Natural killer cell (primary cell): ENCODE results near the gene CDH19. TPM values are rescaled to one million over a fixed set of nuclear protein-coding genes. Genes with fewer than 3 reads are reported as not detected.

Experiments
- ATAC-seq, 3 donors: fragments of 150-1000 bp in 2 of 3; fragments of 200-7000 bp in 1 of 3; cut with Tn5 transposase; 1 replicate in 1 of 3; 2 replicates in 2 of 3; pipeline ENCODE4 v1.10.0; 2021; ENCODE audit warnings: mild to moderate bottlenecking in 2 of 3, moderate library complexity in 2 of 3
- DNase-seq, 2 donors: peaks; one replicate each; pipeline versions ENCODE4 v3.0.0 to v3.0.0-alpha.2; 2013 to 2021; ENCODE audit warnings: mixed read lengths in 1 of 2
- H3K27ac ChIP-seq: one replicate; pipeline ENCODE4 v1.5.1; 2013; ENCODE audit warnings: mild to moderate bottlenecking, low read length
- H3K27me3 ChIP-seq: one replicate; pipeline ENCODE4 v1.6.1; 2013; ENCODE audit warnings: low read length; ENCODE audit not compliant: control insufficient read depth, insufficient read depth
- H3K36me3 ChIP-seq: one replicate; pipeline ENCODE4 v1.6.1; 2013; ENCODE audit warnings: low read length; ENCODE audit not compliant: control insufficient read depth, insufficient read depth
- H3K4me1 ChIP-seq: one replicate; pipeline ENCODE4 v1.6.1; 2013; ENCODE audit warnings: low read length; ENCODE audit not compliant: control insufficient read depth, insufficient read depth
- H3K4me3 ChIP-seq: one replicate; pipeline ENCODE4 v1.5.1; 2013; ENCODE audit warnings: low read length
- H3K9me3 ChIP-seq: one replicate; pipeline ENCODE4 v1.6.1; 2013; ENCODE audit warnings: low read length; ENCODE audit not compliant: control insufficient read depth, insufficient read depth
- H3K27ac Mint-ChIP-seq, 2 donors: one replicate each; pipeline ENCODE4 v1.8.0; 2022; ENCODE audit warnings: mild to moderate bottlenecking in 2 of 2, mixed read lengths in 2 of 2, moderate library complexity in 1 of 2
- H3K27me3 Mint-ChIP-seq, 2 donors: one replicate each; pipeline ENCODE4 v1.8.0; 2022; ENCODE audit warnings: low read depth in 2 of 2, mixed read lengths in 2 of 2
- H3K36me3 Mint-ChIP-seq: one replicate; pipeline ENCODE4 v1.8.0; 2022; ENCODE audit warnings: mixed read lengths
- H3K4me1 Mint-ChIP-seq, 2 donors: one replicate each; pipeline ENCODE4 v1.8.0; 2022; ENCODE audit warnings: mixed read lengths in 2 of 2
- H3K4me3 Mint-ChIP-seq: one replicate; pipeline ENCODE4 v1.8.0; 2022; ENCODE audit warnings: mild to moderate bottlenecking, moderate library complexity, mixed read lengths
- H3K9me3 Mint-ChIP-seq, 2 donors: one replicate each; pipeline ENCODE4 v1.8.0; 2022; ENCODE audit warnings: mixed read lengths in 2 of 2
- WGBS: methylation state at CpG from one replicate; pipeline ENCODE4 v1.1.7; 2013; ENCODE audit warnings: missing lambda C conversion rate; ENCODE audit not compliant: insufficient coverage; 5-methylcytosine and 5-hydroxymethylcytosine counted together
- intact Hi-C: fragments of 100-400 bp; cut with micrococcal nuclease; formaldehyde crosslinking; loops from one replicate; pipeline ENCODE4 v1.14.2; 2022
- total RNA-seq, 4 donors: library from RNA; stranded (reverse); fragments of 120-200 nt in 1 of 4; gene quantifications; one replicate each; pipeline versions ENCODE4 v1.2.3 to v1.2.4, GENCODE V29; 2013 to 2022
- TF ChIP-seq, protein P1 (sequence below): fragments of 200-600 bp; IDR thresholded peaks from one replicate; pipeline ENCODE4 v1.8.0; 2022; ENCODE audit warnings: antibody characterized with exemption

The CDH19 gene
- total RNA-seq, 3 donors from 2014 or later (not counting 1 experiment from before 2014, with no cell fraction given): not detected

DNA sequence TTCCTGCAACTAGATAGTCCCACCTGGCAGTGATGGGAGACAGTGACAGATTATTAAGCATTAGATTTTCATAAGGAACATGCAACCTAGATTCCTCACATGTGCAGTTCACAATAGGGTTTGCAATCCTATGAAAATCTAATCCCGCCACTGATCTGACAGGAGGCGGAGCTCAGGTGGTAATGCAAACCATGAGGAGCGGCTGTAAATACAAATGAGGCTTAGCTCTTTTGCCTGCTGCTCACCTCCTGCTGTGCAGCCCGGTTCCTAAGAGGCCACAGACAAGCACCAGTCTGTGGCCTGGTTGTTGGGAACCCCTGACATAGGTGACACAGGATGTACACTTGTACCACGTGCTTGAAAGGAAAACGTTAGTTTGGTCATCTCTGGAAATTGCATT, 41.6 kb downstream of the CDH19 start:
- ATAC-seq (no peak), DNase-seq (no peak)
- Histone ChIP-seq H3K4me3 (no peak overlapping the region), H3K4me1 (no peaks in the 10 kb centered on the region), H3K27ac (no peak overlapping the region), H3K9me3 (no peaks in the 10 kb centered on the region), H3K36me3 (no peaks in the 10 kb centered on the region), H3K27me3 (no peaks in the 10 kb centered on the region)
- Mint-ChIP-seq H3K9me3 (peaks cover 9 to 13% of the 10 kb centered on the region in 2 donors), H3K4me3 (no peak overlapping the region), H3K36me3 (no peaks in the 10 kb centered on the region), H3K27me3 (no peaks in the 10 kb centered on the region), H3K27ac (no peak overlapping the region), H3K4me1 (no peaks in the 10 kb centered on the region)
- TF ChIP-seq, protein P1, sequence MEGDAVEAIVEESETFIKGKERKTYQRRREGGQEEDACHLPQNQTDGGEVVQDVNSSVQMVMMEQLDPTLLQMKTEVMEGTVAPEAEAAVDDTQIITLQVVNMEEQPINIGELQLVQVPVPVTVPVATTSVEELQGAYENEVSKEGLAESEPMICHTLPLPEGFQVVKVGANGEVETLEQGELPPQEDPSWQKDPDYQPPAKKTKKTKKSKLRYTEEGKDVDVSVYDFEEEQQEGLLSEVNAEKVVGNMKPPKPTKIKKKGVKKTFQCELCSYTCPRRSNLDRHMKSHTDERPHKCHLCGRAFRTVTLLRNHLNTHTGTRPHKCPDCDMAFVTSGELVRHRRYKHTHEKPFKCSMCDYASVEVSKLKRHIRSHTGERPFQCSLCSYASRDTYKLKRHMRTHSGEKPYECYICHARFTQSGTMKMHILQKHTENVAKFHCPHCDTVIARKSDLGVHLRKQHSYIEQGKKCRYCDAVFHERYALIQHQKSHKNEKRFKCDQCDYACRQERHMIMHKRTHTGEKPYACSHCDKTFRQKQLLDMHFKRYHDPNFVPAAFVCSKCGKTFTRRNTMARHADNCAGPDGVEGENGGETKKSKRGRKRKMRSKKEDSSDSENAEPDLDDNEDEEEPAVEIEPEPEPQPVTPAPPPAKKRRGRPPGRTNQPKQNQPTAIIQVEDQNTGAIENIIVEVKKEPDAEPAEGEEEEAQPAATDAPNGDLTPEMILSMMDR: no peak
- intact Hi-C loops: no loop called here
- 73% methylated on average over 6 of the region's 6 CpGs for WGBS

DNA sequence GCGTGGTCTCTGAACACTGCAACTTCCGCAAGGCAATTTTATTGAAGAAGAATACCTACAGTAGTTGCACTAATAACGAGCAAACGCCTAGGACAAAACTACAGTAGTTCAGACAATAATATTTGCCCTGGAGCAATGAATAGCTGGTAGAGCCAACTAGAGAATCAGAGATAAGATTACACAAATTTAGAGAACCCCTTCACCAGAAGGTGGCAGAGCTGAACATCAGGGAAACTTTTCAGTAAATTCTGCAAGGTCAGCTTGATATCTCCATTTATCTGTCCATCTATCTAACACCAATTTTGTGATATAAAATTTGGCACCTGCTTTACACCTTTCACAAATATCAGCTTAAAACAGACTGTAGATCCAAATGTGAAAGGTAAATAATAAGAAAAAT, 43.8 kb downstream of the CDH19 start:
- Histone ChIP-seq H3K27me3 (no peaks in the 10 kb centered on the region), H3K36me3 (no peaks in the 10 kb centered on the region), H3K4me3 (no peak overlapping the region), H3K4me1 (no peaks in the 10 kb centered on the region), H3K9me3 (no peaks in the 10 kb centered on the region), H3K27ac (no peak overlapping the region)
- DNase-seq (no peak), ATAC-seq (no peak)
- intact Hi-C loops: no loop called here
- Mint-ChIP-seq H3K4me1 (no peaks in the 10 kb centered on the region), H3K27ac (no peak overlapping the region), H3K4me3 (no peak overlapping the region), H3K36me3 (no peaks in the 10 kb centered on the region), H3K9me3 (peaks cover 2 to 4% of the 10 kb centered on the region in 2 donors), H3K27me3 (no peaks in the 10 kb centered on the region)
- TF ChIP-seq, protein P1: no peak
- WGBS: 86% methylated on average over 4 of the region's 4 CpGs

DNA sequence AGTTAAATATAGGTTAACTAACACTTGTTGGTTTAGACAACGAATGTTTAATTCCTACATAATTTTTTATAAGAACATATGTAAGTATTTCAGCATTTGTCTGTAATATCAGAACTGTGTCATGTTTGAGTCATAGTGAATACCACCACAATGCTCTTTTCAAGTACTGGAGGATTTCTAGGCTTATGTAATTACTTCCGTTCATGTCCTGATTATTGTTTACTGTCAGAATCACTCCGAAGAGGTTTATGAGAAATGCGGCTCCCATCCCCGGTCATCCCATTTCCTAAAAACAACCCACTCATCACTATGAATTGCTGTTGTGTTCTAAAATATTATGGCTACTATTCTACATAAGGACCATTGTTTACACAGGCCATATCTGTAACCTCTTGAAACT, 45.1 kb downstream of the CDH19 start:
- intact Hi-C loops: no loop called here
- Histone ChIP-seq H3K4me1 (no peaks in the 10 kb centered on the region), H3K27ac (no peak overlapping the region), H3K36me3 (no peaks in the 10 kb centered on the region), H3K27me3 (no peaks in the 10 kb centered on the region), H3K9me3 (no peaks in the 10 kb centered on the region), H3K4me3 (no peak overlapping the region)
- Mint-ChIP-seq H3K9me3 (peaks cover 2 to 4% of the 10 kb centered on the region in 2 donors), H3K4me3 (no peak overlapping the region), H3K36me3 (no peaks in the 10 kb centered on the region), H3K4me1 (no peaks in the 10 kb centered on the region), H3K27me3 (no peaks in the 10 kb centered on the region), H3K27ac (no peak overlapping the region)
- ATAC-seq (no peak), DNase-seq (no peak)
- TF ChIP-seq, protein P1: no peak
- WGBS: 100% methylated on average over 2 of the region's 5 CpGs

DNA sequence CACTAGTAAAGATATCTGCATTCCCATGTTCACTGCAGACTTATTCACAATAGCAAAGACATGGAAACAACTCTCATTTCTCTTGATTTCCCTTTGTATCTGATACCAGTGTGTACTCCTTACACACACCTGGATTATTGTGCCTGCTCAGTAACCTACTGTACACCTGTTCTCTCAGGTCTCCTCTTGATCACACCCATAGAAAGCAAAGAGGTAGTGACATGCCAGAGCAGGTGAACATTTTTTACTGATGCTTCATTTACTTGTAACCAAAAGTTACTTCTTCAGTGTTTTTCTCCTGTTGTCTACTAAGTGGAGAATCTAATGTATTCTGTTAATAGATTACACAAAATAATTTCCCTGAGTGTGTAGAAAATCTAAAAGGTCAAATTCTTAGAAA, 46.8 kb downstream of the CDH19 start:
- Mint-ChIP-seq H3K27ac (no peak overlapping the region), H3K27me3 (no peaks in the 10 kb centered on the region), H3K9me3 (peaks cover 2 to 4% of the 10 kb centered on the region in 2 donors), H3K36me3 (no peaks in the 10 kb centered on the region), H3K4me3 (no peak overlapping the region), H3K4me1 (no peaks in the 10 kb centered on the region)
- H3K27ac ChIP-seq: no peak overlapping the region
- no peaks in the 10 kb centered on the region for H3K4me1 ChIP-seq
- ATAC-seq: no peak
- no peaks in the 10 kb centered on the region for H3K9me3 ChIP-seq
- no peak for DNase-seq
- TF ChIP-seq, protein P1: no peak
- intact Hi-C loops: no loop called here
- no peak overlapping the region for H3K4me3 ChIP-seq
- no peaks in the 10 kb centered on the region for H3K36me3 ChIP-seq
- H3K27me3 ChIP-seq: no peaks in the 10 kb centered on the region
